Stimulated activated naive CD8-positive, alpha-beta T cell treated with anti-CD3 and anti-CD28 coated beads, Interleukin-15, amount 100 ng/mL, for 72 hours (primary cell): ENCODE data around the gene PRR19.

Experiments
- ATAC-seq: fragments of 150-1000 bp; cut with Tn5 transposase; 2 replicates; pipeline ENCODE4 v1.10.0; 2021; ENCODE audit warnings: mild to moderate bottlenecking, moderate library complexity
- DNase-seq, 2 donors: peaks; one replicate each; pipeline ENCODE4 v3.0.0; 2021 to 2022
- H3K27ac Mint-ChIP-seq, 2 donors: one replicate each; pipeline ENCODE4 v1.8.0; 2022; ENCODE audit warnings: mild to moderate bottlenecking in 2 of 2, mixed read lengths in 2 of 2, moderate library complexity in 2 of 2
- H3K27me3 Mint-ChIP-seq: one replicate; pipeline ENCODE4 v1.8.0; 2022; ENCODE audit warnings: mixed read lengths
- H3K4me1 Mint-ChIP-seq: one replicate; pipeline ENCODE4 v1.8.0; 2022; ENCODE audit warnings: mild to moderate bottlenecking, mixed read lengths
- H3K4me3 Mint-ChIP-seq, 2 donors: one replicate each; pipeline ENCODE4 v1.8.0; 2022; ENCODE audit warnings: mild to moderate bottlenecking in 2 of 2, mixed read lengths in 2 of 2, moderate library complexity in 1 of 2
- H3K9me3 Mint-ChIP-seq, 2 donors: one replicate each; pipeline ENCODE4 v1.8.0; 2022; ENCODE audit warnings: mixed read lengths in 2 of 2

PRR19 gene

GRCh38 chr19:42278452-42279154, 23.3 kb upstream of the PRR19 start:
- peaks cover 58% of the 10 kb centered on the region for H3K4me1 Mint-ChIP-seq
- no peak for ATAC-seq
- peak overlapping the region in 1 of 2 donors; percentile 64 for H3K27ac Mint-ChIP-seq
- no peaks in the 10 kb centered on the region for H3K27me3 Mint-ChIP-seq
- peak overlapping the region in 1 of 2 donors; percentile 92 for H3K4me3 Mint-ChIP-seq
- H3K9me3 Mint-ChIP-seq, result no peaks in the 10 kb centered on the region
- DNase-seq, result no peak

- peak overlapping the region; percentile 87 to 92 for H3K4me3 Mint-ChIP-seq
- DNase-seq (no peak), ATAC-seq (no peak)
- H3K27ac Mint-ChIP-seq, result peak overlapping the region; percentile 82 to 95
- H3K4me1 Mint-ChIP-seq, result peaks cover 55% of the 10 kb centered on the region
- no peaks in the 10 kb centered on the region for H3K27me3 Mint-ChIP-seq
- no peaks in the 10 kb centered on the region for H3K9me3 Mint-ChIP-seq
Measured at GRCh38 chr19:42279155-42279901, 22.6 kb upstream of the PRR19 start.

- ATAC-seq, result peak; percentile 64
- peak overlapping the region; percentile 82 to 95 for H3K27ac Mint-ChIP-seq
- peak overlapping the region; percentile 87 to 92 for H3K4me3 Mint-ChIP-seq
- H3K4me1 Mint-ChIP-seq, result peaks cover 55% of the 10 kb centered on the region
- no peaks in the 10 kb centered on the region for H3K9me3 Mint-ChIP-seq
- DNase-seq, result peak; percentile 85 to 89
- no peaks in the 10 kb centered on the region for H3K27me3 Mint-ChIP-seq
Measured at GRCh38 chr19:42279902-42280814, 21.8 kb upstream of the PRR19 start.

- H3K27me3 Mint-ChIP-seq, result no peaks in the 10 kb centered on the region
- H3K9me3 Mint-ChIP-seq, result no peaks in the 10 kb centered on the region
- DNase-seq (no peak), ATAC-seq (no peak)
- peak overlapping the region in 1 of 2 donors; percentile 23 for H3K27ac Mint-ChIP-seq
- H3K4me3 Mint-ChIP-seq, result peak overlapping the region; percentile 74
- H3K4me1 Mint-ChIP-seq, result peaks cover 55% of the 10 kb centered on the region
Measured at GRCh38 chr19:42280815-42281145, 21.2 kb upstream of the PRR19 start.

DNA sequence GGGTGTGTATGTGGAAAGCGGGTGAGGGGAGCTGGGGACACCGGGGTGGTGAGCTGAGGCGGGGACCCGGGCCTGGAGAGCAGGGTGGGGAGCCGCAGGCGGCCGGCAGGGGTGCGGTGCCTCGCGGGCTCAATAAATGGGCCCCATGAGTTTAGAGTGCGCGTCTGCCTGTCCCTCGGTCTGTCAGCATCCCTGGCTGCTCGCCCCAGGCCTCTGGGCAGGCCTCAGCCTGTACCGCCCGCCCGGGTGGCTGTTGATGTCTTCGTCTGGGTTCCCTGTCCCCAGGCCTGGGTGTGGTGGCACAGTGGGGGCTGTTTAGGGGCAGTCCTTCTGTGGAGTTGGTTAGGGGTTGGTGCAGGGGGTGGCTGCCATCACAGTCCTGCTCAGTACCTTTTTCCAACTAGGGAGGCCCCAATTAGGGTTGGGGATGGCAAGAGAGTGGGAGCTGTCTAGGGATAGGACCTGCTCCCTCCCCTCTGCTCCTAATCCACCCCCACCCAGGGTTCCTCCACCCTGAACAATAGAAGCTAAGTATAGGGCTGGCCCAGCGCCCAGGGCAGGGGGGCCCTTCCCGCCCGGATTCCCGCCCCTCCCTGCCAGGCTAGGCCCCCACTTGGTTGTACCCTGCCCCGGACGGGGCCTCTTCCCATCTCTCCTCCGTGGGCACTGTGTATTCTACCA, 20.6 kb upstream of the PRR19 start:
- H3K27me3 Mint-ChIP-seq, result no peaks in the 10 kb centered on the region
- no peak for ATAC-seq
- peaks cover 55% of the 10 kb centered on the region for H3K4me1 Mint-ChIP-seq
- H3K4me3 Mint-ChIP-seq, result peak overlapping the region; percentile 74
- H3K27ac Mint-ChIP-seq, result no peak overlapping the region
- peak; percentile 48 to 50 for DNase-seq
- no peaks in the 10 kb centered on the region for H3K9me3 Mint-ChIP-seq

DNA sequence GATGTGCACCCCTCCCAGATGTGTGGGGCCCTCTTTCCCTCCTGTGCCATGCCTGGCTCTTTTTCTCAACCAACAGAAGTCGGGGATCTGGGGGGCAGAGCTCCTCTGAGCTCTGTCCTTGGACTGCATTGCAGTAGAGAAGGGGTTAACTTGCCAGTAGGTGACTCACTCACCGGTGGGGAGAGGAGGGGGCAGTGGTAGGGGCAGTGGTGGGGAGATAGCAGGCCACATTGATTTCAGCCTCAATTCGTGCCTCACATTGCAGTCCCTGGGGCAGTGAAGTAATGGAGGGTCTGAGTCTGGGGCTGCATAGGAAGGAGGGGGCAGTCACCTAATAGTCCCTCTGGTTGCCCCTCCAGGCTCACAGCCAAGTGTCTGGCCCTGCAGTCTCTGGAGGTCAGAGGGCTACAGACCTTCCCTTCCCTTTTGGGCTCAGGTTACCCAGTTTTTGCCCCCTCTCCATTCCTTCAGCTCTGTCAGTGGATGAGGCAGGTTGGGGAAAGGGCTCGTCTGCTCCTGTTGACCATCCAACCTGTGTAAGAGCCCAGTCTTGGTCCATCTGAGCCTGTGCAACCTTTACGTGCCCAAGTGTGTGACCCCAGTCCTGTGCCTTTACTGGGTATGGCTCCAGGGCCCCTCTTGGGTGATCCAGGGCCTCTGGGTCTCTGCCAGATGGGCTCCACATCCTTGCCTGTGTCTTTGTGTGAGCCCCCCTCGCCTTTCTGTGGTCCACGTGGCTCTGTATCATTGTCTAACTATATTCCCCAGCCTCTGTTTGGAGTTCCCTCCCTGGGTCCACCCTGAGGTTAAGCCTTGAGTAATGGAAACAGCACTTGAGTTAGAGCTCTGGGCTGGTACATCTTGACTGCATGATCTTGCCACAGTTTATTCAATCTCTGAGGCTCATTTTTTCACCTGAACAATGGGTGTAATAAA, 19.8 kb upstream of the PRR19 start:
- no peaks in the 10 kb centered on the region for H3K27me3 Mint-ChIP-seq
- H3K27ac Mint-ChIP-seq, result peak overlapping the region; percentile 1 to 9
- H3K4me1 Mint-ChIP-seq, result peaks cover 47% of the 10 kb centered on the region
- ATAC-seq (no peak), DNase-seq (no peak)
- peak overlapping the region; percentile 74 for H3K4me3 Mint-ChIP-seq
- H3K9me3 Mint-ChIP-seq, result no peaks in the 10 kb centered on the region

DNA sequence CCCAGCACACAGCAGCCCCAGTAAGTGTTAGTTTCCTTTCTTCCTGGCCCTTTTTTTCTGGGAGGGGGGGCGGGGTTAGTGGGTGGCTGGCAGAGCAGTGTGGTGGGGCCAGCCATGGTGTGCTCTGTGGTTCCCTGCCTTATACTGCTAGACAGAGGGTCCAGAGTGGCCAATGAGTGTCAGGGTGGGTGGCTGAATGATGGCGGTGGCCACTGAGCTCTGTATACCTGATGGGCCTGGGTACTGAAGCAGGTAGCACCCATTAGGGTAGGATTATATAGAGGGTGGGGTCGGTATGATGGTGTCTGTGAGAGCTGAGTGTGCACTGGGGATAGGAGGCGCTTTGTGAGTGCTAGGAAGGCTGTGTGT, 19.1 kb upstream of the PRR19 start:
- ATAC-seq (no peak), DNase-seq (no peak)
- no peaks in the 10 kb centered on the region for H3K27me3 Mint-ChIP-seq
- H3K9me3 Mint-ChIP-seq, result no peaks in the 10 kb centered on the region
- peak overlapping the region in 1 of 2 donors; percentile 74 for H3K4me3 Mint-ChIP-seq
- peaks cover 40% of the 10 kb centered on the region for H3K4me1 Mint-ChIP-seq
- H3K27ac Mint-ChIP-seq, result no peak overlapping the region

DNA sequence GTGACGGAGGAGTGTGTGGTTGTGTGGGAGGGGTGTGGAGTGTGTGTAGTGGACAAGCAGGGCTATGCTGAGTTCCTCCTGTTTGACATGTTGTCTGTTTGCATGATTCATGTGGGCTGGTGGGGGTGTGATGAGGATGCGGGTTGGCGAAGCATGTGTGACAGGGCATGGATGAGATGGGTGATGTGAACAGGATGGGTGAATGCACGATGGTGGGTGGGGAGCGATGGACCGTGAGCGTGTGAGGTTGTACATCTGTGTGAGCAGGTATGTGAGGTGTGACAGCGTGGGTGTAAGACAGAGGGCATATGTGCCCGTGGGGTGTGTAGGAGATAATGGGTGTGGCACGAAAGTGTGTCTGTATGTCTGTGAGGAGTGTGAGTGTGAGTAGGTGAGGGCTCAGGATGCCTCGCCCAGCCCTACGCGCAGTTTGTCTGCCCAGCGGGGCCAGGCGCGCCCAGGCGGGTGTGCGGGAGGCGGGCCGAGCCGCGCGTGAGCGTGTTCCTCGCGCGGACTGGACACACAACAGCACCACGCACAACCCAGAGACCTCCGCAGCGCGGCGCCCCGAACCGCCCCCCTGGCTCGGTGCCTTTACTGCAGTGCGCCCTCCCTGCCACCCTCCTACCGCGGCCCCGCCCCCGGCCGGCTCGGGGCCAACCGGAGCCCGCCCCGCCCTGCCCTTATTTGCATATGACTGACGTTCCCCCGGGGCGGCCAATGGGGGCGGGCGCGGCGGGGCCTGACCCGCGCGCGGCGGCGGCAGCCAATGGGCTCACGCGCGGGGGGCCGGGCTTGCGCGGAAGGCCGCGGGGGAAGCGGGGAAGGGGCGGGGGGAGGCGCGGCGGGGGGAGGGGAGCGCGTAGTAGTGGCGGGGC, 18.5 kb upstream of the PRR19 start:
- no peak overlapping the region for H3K4me3 Mint-ChIP-seq
- H3K27ac Mint-ChIP-seq, result no peak overlapping the region
- ATAC-seq, result peak; percentile 73
- peaks cover 36% of the 10 kb centered on the region for H3K4me1 Mint-ChIP-seq
- no peaks in the 10 kb centered on the region for H3K27me3 Mint-ChIP-seq
- H3K9me3 Mint-ChIP-seq, result no peaks in the 10 kb centered on the region
- peak; percentile 93 for DNase-seq

DNA sequence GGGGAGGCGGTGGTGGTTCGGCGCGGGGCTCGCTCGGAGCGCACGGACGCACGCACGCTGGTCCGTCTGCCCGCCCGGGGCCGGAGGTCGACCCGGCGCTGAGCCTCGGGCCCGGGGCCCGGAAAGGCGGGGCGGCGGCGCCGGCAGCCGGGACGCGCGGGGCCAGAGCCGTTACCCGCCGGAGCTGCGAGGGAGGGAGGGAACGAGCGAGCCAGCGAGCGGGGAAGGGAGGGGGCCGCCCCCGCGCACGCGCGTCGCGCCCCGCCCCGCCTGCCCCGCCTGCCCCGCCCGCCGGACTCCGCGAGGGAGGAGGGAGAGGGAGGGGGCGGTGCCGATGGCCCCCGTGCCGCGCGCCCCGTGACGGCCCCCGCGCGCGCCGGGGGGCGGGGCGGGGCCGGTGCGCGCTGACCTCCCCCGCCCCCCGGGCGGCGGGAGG, 17.8 kb upstream of the PRR19 start:
- Mint-ChIP-seq H3K27me3 (no peaks in the 10 kb centered on the region), H3K9me3 (no peaks in the 10 kb centered on the region), H3K27ac (no peak overlapping the region), H3K4me1 (peaks cover 32% of the 10 kb centered on the region), H3K4me3 (no peak overlapping the region)
- ATAC-seq (peak; percentile 25), DNase-seq (peak; percentile 81 to 83)

DNA sequence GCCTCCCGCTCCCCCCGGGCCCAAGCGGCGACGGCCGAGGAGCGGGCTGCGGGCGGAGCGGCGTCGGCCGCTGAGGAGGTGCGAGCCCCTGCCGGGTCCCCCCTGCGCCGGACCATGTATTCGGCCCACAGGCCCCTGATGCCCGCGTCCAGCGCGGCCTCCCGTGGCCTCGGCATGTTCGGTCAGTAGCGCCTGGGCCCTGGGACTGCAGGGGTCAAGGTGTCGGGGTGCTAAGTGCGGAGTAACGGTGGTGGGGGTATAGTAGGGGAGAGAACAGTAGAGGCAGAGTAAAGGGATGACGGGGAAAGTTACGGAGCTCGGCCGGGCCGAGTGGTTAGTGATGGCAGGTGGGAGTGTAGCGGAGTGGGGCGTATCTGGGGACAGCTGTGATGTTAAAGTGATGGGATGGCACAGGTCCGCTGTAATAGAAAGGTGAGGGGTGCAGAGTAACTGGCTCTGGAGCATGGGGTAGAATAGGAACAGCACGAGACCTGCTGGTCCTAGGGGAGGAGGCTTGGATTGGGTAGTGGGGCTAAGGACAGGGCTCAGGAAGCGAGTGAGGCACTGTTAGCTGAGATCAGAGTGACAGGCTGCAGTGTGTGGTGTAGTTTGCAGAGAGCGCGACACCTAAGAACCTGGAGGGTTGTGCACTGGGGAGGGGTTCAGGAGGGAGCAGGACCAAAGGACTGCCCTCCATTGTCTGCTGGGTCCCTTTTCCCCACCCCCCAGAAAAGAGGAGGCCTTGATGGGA, 17.2 kb upstream of the PRR19 start:
- H3K9me3 Mint-ChIP-seq, result no peaks in the 10 kb centered on the region
- no peak for ATAC-seq
- peaks cover 25% of the 10 kb centered on the region for H3K4me1 Mint-ChIP-seq
- peak overlapping the region; percentile 84 to 90 for H3K4me3 Mint-ChIP-seq
- DNase-seq, result peak in 1 of 2 donors; percentile 28
- peak overlapping the region; percentile 84 to 87 for H3K27ac Mint-ChIP-seq
- H3K27me3 Mint-ChIP-seq, result no peaks in the 10 kb centered on the region

DNA sequence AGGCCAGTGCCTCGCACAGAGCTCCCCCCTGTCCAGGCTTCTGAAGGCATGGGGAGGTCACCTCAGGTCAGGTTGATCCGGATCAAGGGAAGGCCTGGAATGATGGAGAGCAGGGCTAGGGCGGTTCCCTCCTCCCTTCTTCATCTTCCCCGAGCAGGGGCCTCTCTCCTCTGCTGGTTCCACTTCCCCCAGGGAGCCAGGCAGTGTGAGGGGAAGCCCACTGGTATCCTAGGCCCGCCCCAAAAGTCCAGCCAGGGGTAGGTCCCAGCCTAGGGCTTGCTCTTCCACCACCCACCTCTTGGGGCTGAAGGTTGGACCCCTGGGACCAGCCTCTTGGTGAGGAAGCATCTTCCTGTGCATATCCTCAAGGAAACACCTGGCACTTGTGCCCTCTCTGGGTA, 16.4 kb upstream of the PRR19 start:
- DNase-seq (no peak), ATAC-seq (no peak)
- H3K27me3 Mint-ChIP-seq, result no peaks in the 10 kb centered on the region
- no peaks in the 10 kb centered on the region for H3K9me3 Mint-ChIP-seq
- peaks cover 24% of the 10 kb centered on the region for H3K4me1 Mint-ChIP-seq
- H3K27ac Mint-ChIP-seq, result no peak overlapping the region
- H3K4me3 Mint-ChIP-seq, result peak overlapping the region; percentile 84 to 90

- H3K4me1 Mint-ChIP-seq, result peaks cover 24% of the 10 kb centered on the region
- peak overlapping the region; percentile 84 to 90 for H3K4me3 Mint-ChIP-seq
- ATAC-seq, result no peak
- H3K9me3 Mint-ChIP-seq, result no peaks in the 10 kb centered on the region
- H3K27ac Mint-ChIP-seq, result peak overlapping the region; percentile 45 to 66
- H3K27me3 Mint-ChIP-seq, result no peaks in the 10 kb centered on the region
- DNase-seq, result no peak
Measured at GRCh38 chr19:42285988-42286348, 16.0 kb upstream of the PRR19 start.

GRCh38 chr19:42286349-42287016, 15.4 kb upstream of the PRR19 start:
- no peaks in the 10 kb centered on the region for H3K27me3 Mint-ChIP-seq
- DNase-seq (no peak), ATAC-seq (no peak)
- peaks cover 28% of the 10 kb centered on the region for H3K4me1 Mint-ChIP-seq
- H3K9me3 Mint-ChIP-seq, result no peaks in the 10 kb centered on the region
- no peak overlapping the region for H3K4me3 Mint-ChIP-seq
- H3K27ac Mint-ChIP-seq, result peak overlapping the region in 1 of 2 donors; percentile 45
